Iris pigment epithelial cell (primary cell): Measurements from ENCODE around the gene SPANXN3.
"Not testable (repeated sequence)": the region's sequence is repeated elsewhere in the genome, so short reads cannot be mapped to it uniquely, and the experiment has no call there.

ENCODE experiments used
- DNase-seq: peaks from one replicate; pipeline ENCODE4 v3.0.0-alpha.2; 2011; ENCODE audit warnings: low read depth

Gene SPANXN3

DNA sequence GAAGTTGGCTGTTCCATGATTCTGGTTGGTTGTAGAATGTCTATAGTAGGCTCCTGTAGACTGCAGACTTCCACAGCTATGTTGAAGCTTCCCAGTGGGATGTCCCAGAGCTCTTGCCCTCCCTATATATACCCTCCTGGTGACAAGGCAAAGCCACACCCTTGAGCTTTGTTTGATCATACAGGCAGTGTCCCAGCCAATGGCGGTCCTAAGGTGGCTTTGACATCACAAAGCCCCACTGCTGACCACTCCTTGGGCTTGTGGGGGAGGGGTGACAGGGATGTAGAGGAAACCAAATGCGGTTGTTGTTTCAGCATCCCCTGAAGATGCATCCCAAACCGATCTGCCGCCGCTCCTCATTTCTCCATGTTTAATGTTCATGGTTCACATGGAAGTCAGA, at the start of gene SPANXN3:
Gene SPANXN3 (minus strand): TSS at position 101 of the 400 bp plus-strand sequence. CDS start 84 bp downstream, at position 17.
- DNase-seq: not testable (repeated sequence)

- no peak for DNase-seq
These were observed 18.9 kb upstream of the SPANXN3 start for GRCh38 chrX:143536176-143536575.

DNA sequence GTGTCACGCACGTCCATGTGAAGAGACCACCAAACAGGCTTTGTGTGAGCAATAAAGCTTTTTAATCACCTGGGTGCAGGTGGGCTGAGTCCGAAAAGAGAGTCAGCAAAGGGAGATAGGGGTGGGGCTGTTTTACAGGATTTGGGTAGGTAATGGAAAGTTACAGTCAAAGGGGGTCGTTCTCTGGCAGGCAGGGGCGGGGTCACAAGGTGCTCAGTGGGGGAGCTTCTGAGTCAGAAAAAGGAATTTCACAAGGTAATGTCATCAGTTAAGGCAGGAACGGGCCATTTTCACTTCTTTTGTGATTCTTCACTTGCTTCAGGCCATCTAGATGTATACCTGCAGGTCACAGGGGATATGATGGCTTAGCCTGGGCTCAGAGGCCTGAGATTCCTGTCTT, 15.1 kb downstream of the SPANXN3 start:
- not testable (repeated sequence) for DNase-seq

GRCh38 chrX:143500751-143501150, 16.5 kb downstream of the SPANXN3 start:
- no peak for DNase-seq

- DNase-seq: no peak
These were observed 31.2 kb downstream of the SPANXN3 start for GRCh38 chrX:143486105-143486504.

DNA sequence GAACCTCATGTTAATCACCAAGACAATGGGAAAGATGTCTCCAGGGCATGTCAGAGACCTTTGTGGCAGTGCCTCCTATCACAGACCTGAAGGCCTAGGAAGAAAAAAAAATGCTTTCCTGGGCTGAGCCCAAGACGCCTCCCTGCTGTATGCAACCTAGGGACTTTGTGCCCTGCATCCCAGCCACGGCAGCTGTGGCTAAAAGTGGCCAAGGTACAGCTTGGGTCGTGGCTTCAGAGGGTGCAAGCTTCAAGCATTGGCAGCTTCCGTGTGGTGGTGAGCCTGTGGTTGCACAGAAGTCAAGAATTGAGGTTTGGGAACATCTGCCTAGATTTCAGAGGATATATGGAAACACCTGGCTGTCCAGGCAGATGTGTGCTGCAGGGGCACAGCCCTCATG, 40.5 kb downstream of the SPANXN3 start:
- DNase-seq: no peak

GRCh38 chrX:143472347-143472938, 44.8 kb downstream of the SPANXN3 start:
- no peak for DNase-seq

DNA sequence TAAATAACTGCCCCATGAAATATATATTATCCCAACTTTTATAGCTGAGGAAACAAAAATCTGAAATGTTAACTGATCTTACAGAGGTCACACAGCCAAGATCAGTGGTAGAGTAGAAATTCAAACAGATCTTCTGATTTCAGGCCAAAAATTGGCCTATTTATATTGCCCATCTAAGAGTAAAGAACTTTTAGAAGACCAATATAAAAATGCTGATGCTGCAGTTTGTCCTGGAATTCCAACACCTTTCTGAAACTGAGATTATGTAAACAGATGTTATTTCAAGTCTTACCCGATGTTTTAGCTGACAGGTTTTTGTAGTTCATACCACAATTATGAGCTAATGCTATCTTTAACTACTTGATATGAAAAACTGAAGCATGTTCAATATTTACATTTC, 51.1 kb downstream of the SPANXN3 start:
- no peak for DNase-seq

GRCh38 chrX:143462696-143463095, 54.6 kb downstream of the SPANXN3 start:
- no peak for DNase-seq

- no peak for DNase-seq
These were observed 55.7 kb downstream of the SPANXN3 start for GRCh38 chrX:143461606-143462005.
